GM12878 (cell line): ENCODE measurements around the gene RBMS3. TPM values are rescaled to one million over a fixed set of nuclear protein-coding genes. Genes with fewer than 3 reads are reported as not detected.
A peak's percentile ranks its signal among the peaks of the same experiment; 100 is the strongest.

Source experiments
- CBX5 ChIP-seq: sonication (generic); IDR thresholded peaks from 2 replicates; pipeline ENCODE4 v1.6.1; 2016; ENCODE audit warnings: low read depth, moderate library complexity, mild to moderate bottlenecking, inconsistent platforms
- EP300 ChIP-seq, 2 experiments: fragments of 150-350 bp in 1 of 2; IDR thresholded peaks; 2 replicates each; pipeline ENCODE4 v1.6.1; 2011 to 2012; ENCODE audit warnings: low read depth in 2 of 2, low read length in 2 of 2, borderline replicate concordance in 1 of 2, improper control_type of control experiment in 1 of 2, inconsistent platforms in 1 of 2; ENCODE audit not compliant: control insufficient read depth in 1 of 2
- IKZF2 ChIP-seq, 2 experiments: fragments of 450-650 bp; IDR thresholded peaks; 2 replicates each; pipeline ENCODE4 v1.6.1; 2017; ENCODE audit warnings: mild to moderate bottlenecking in 2 of 2, moderate library complexity in 2 of 2
- SMC3 ChIP-seq: IDR thresholded peaks from 2 replicates; pipeline ENCODE4 v1.6.1; 2011; ENCODE audit warnings: low read length, improper control_type of control experiment, borderline replicate concordance
- ZBTB40 ChIP-seq: fragments of 450-650 bp; IDR thresholded peaks from 2 replicates; pipeline ENCODE4 v1.6.1; 2016; ENCODE audit warnings: mild to moderate bottlenecking, moderate library complexity, borderline replicate concordance
- polyA plus RNA-seq, 11 experiments: library from polyadenylated mRNA; depleted of rRNA in 4 of 11; unstranded in 6 of 11; stranded (reverse) in 5 of 11; fragments of >200 nt; fragmentation: Nextera tagmentation in 4 of 11; fragmentation: Illumina TruSeq in 1 of 11; extraction: Ambion mirVana in 4 of 11; extraction: Trizol in 1 of 11; gene quantifications; 1 replicate in 1 of 11; 2 replicates in 10 of 11; pipeline versions ENCODE4 v1.2.1 to v1.2.3, GENCODE V29; 2011 to 2016; ENCODE audit warnings: inconsistent platforms in 2 of 11, missing spikeins in 2 of 11, low read depth in 1 of 11
- total RNA-seq, 4 experiments: library from RNA; depleted of rRNA in 3 of 4; stranded (reverse); fragments of >200 nt in 3 of 4; fragmentation: Illumina TruSeq in 1 of 4; extraction: Trizol in 1 of 4; gene quantifications; 2 replicates each; pipeline versions ENCODE4 v1.2.1 to v1.2.3, GENCODE V29; 2013 to 2021

The RBMS3 gene
- total and polyA plus RNA-seq, 10 of the 15 experiments (the other 5 are each of a cell fraction or from before 2014, with no cell fraction given), result 0.79 to 4.7 (median 3.1) TPM

DNA sequence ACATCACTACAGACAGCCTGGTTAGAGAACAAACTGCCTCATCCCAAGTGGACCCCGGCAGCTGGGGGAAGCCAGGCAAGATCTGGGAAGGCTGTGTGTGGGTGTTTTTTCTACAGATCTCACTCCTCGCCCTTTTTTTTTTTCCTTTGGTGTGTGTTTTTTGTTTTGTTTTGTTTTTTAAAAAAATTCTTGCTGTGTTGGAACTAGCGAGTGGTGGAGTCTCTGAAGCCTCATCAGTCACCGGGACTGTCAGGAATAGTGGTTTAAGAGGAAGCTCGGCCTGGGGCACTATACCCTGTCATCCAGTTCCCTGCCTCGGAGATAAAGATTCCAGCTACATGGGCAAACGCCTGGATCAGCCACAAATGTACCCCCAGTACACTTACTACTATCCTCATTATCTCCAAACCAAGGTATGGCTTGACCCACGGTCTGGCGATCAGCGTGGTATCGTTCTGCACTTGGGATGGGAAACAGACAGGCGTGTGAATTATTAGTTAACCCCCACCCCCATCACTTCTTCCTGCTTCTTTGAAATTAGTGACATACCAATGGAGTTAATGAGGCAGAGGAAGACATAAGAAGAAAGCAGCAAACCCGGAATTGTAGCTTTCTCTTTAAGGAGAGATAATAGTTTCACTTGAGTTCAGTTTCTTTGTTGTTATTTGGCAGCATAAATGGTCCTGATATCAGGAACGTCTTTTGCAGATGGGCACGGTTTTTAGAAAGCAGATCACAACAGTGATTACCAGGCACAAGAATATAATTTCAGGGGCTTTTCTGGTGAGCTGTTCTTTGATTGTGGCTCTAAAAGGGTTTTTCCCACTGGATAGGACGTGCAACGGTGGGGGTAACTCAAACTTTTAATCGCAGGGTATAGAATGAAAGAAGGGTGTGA is 722 bp downstream of the RBMS3 start (continued):
- peak; percentile 43 to 67; a peak in 2 of 4 replicates for TF ChIP-seq IKZF2 (IDR thresholded peaks at IDR 0.05)
- 0 out of 2 replicates have a peak, but pooled peaks have one; percentile 3 for TF ChIP-seq SMC3
- TF ChIP-seq EP300 (IDR thresholded peaks at IDR 0.05; ENCODE audit: borderline replicate concordance in 1 of 2, control insufficient read depth in 1 of 2, low read depth in 2 of 2, low read length in 2 of 2), result peak in 1 of 2 experiments; percentile 24; a peak in 2 of 4 replicates
- 0 out of 2 replicates have a peak, but pooled peaks have one; percentile 26 for TF ChIP-seq CBX5
- peak; percentile 38; the same call in 1 of the 2 replicates for TF ChIP-seq ZBTB40
